ENCODE results near the gene ACE. TPM values are rescaled to one million over a fixed set of nuclear protein-coding genes. Genes with fewer than 3 reads are reported as not detected.

The ACE gene
- polyA plus RNA-seq (2013) = 0.25 and 0.39 TPM in 2 replicates

DNA sequence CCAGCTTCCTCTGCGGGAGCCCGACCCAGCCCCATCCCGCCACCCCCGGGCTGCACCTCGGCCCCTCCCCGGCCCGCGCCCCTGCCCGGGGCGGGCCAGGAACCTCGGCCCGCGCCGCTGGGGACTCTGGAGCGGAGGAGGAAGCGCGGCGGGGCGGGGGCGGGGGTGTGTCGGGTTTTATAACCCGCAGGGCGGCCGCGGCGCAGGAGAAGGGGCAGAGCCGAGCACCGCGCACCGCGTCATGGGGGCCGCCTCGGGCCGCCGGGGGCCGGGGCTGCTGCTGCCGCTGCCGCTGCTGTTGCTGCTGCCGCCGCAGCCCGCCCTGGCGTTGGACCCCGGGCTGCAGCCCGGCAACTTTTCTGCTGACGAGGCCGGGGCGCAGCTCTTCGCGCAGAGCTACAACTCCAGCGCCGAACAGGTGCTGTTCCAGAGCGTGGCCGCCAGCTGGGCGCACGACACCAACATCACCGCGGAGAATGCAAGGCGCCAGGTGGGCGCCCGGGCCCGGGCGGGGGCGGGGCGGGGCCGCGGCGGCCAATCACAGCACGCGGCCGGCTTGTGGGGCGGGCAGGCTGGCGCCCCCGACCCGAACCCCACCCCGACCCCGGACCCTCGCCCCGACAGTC is at the start of gene ACE:
Gene ACE, plus strand, starts transcription at position 208 of the 626 bp plus-strand sequence. Its CDS starts 34 bp downstream, at position 242.
- no peak within 1 kb of the TSS for H2AK5ac ChIP-seq (ENCODE audit: low read length)
- peak within 1 kb of the TSS; percentile 93 for H3K4me2 ChIP-seq (ENCODE audit: low read length)
- no peak within 1 kb of the TSS for H2BK120ac ChIP-seq (ENCODE audit: insufficient read depth, low read length, poor library complexity)
- H3K9ac ChIP-seq (ENCODE audit: low read length) = no peak within 1 kb of the TSS
- H2AFZ ChIP-seq (ENCODE audit: insufficient read depth, low read length, poor library complexity) = peak within 1 kb of the TSS; percentile 17
- no peak within 1 kb of the TSS for H3K18ac ChIP-seq (ENCODE audit: low read length)
- H3K23ac ChIP-seq (ENCODE audit: low read length) = no peak within 1 kb of the TSS
- H3K14ac ChIP-seq (ENCODE audit: low read length) = no peak within 1 kb of the TSS
- H4K8ac ChIP-seq (ENCODE audit: low read depth, low read length) = no peak within 1 kb of the TSS
- peaks cover 4% of the 10 kb centered on the region for H3K27me3 ChIP-seq (ENCODE audit: insufficient read depth, low read length)
- peak within 1 kb of the TSS; percentile 56 for H3K4me3 ChIP-seq (ENCODE audit: low read depth, low read length)
- H2BK12ac ChIP-seq (ENCODE audit: low read length) = no peak within 1 kb of the TSS
- DNase-seq = peak in 1 of 2 donors; percentile 28
- no peaks in the 10 kb centered on the region for H3K79me2 ChIP-seq (ENCODE audit: control insufficient read depth, insufficient read depth, low read length, poor library complexity)
- no peak within 1 kb of the TSS for H4K91ac ChIP-seq (ENCODE audit: low read depth, low read length)
- H3K4me1 ChIP-seq (ENCODE audit: control insufficient read depth in 1 of 2, insufficient read depth in 2 of 2, low read length in 2 of 2) = peaks cover 6 to 8% of the 10 kb centered on the region in 2 experiments
- H3K36me3 ChIP-seq (ENCODE audit: control insufficient read depth in 1 of 2, insufficient read depth in 2 of 2, low read length in 2 of 2) = no peaks in the 10 kb centered on the region
- H4K12ac ChIP-seq (ENCODE audit: low read depth, low read length) = no peak within 1 kb of the TSS
- H3K27ac ChIP-seq (ENCODE audit: low read depth, low read length) = no peak within 1 kb of the TSS
- peaks cover 4% of the 10 kb centered on the region for H3K9me3 ChIP-seq (ENCODE audit: insufficient read depth, low read depth, low read length)
- no peak within 1 kb of the TSS for H2BK5ac ChIP-seq (ENCODE audit: low read depth, low read length, poor library complexity)
- no peaks in the 10 kb centered on the region for H3K79me1 ChIP-seq (ENCODE audit: low read length)
- WGBS (ENCODE audit: extremely low coverage, insufficient coverage, insufficient read length) = no CpG with 5 or more reads among the region's 78 CpGs
- no peak within 1 kb of the TSS for H3K4ac ChIP-seq (ENCODE audit: low read depth, low read length)

DNA sequence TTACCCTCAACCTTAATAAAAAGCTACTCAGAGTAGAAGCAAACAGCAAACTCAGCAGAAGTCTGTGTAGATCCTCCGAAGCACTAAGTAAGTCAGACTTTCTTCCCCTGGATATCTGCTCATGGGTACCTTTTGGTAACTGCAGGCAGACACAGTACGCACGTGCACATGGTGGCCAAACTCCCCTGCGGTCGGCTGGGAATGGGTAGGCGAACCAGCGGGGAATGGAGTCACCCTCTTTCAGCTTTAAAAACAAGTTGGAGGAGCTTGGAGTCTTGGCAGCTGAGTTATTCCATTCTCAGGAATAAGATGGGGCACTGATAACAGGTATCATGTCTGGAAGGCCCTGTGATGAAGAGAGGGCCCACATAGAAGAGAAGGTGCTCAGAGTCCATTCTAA is 47.1 kb upstream of the ACE start:
- no peak overlapping the region for H3K14ac ChIP-seq (ENCODE audit: low read length)
- H3K4ac ChIP-seq (ENCODE audit: low read depth, low read length) = no peak overlapping the region
- no peak overlapping the region for H3K9ac ChIP-seq (ENCODE audit: low read length)
- no peak overlapping the region for H2AFZ ChIP-seq (ENCODE audit: insufficient read depth, low read length, poor library complexity)
- no peak overlapping the region for H2BK120ac ChIP-seq (ENCODE audit: insufficient read depth, low read length, poor library complexity)
- no peak overlapping the region for H2BK12ac ChIP-seq (ENCODE audit: low read length)
- H4K8ac ChIP-seq (ENCODE audit: low read depth, low read length) = no peak overlapping the region
- H3K4me1 ChIP-seq (ENCODE audit: control insufficient read depth in 1 of 2, insufficient read depth in 2 of 2, low read length in 2 of 2) = peaks cover 29 to 40% of the 10 kb centered on the region in 2 experiments
- peaks cover 33% of the 10 kb centered on the region in 2 experiments for H3K36me3 ChIP-seq (ENCODE audit: control insufficient read depth in 1 of 2, insufficient read depth in 2 of 2, low read length in 2 of 2)
- no peak overlapping the region for H3K4me2 ChIP-seq (ENCODE audit: low read length)
- H3K4me3 ChIP-seq (ENCODE audit: low read depth, low read length) = no peak overlapping the region
- no peak overlapping the region for H2AK5ac ChIP-seq (ENCODE audit: low read length)
- no peak overlapping the region for H4K91ac ChIP-seq (ENCODE audit: low read depth, low read length)
- H3K27me3 ChIP-seq (ENCODE audit: insufficient read depth, low read length) = no peaks in the 10 kb centered on the region
- H4K12ac ChIP-seq (ENCODE audit: low read depth, low read length) = no peak overlapping the region
- DNase-seq = no peak
- no peak overlapping the region for H3K18ac ChIP-seq (ENCODE audit: low read length)
- H3K27ac ChIP-seq (ENCODE audit: low read depth, low read length) = no peak overlapping the region
- H2BK5ac ChIP-seq (ENCODE audit: low read depth, low read length, poor library complexity) = no peak overlapping the region
- no peaks in the 10 kb centered on the region for H3K79me2 ChIP-seq (ENCODE audit: control insufficient read depth, insufficient read depth, low read length, poor library complexity)
- H3K9me3 ChIP-seq (ENCODE audit: insufficient read depth, low read depth, low read length) = no peaks in the 10 kb centered on the region
- H3K23ac ChIP-seq (ENCODE audit: low read length) = no peak overlapping the region
- peaks cover 7% of the 10 kb centered on the region for H3K79me1 ChIP-seq (ENCODE audit: low read length)
- WGBS (ENCODE audit: extremely low coverage, insufficient coverage, insufficient read length) = no CpG with 5 or more reads among the region's 7 CpGs

GRCh38 chr17:63430223-63430622 is 46.6 kb upstream of the ACE start:
- no peak overlapping the region for H3K9ac ChIP-seq (ENCODE audit: low read length)
- H3K4me1 ChIP-seq (ENCODE audit: control insufficient read depth in 1 of 2, insufficient read depth in 2 of 2, low read length in 2 of 2) = peaks cover 29 to 40% of the 10 kb centered on the region in 2 experiments
- H4K91ac ChIP-seq (ENCODE audit: low read depth, low read length) = no peak overlapping the region
- no peak overlapping the region for H3K4ac ChIP-seq (ENCODE audit: low read depth, low read length)
- H2BK12ac ChIP-seq (ENCODE audit: low read length) = no peak overlapping the region
- H3K27ac ChIP-seq (ENCODE audit: low read depth, low read length) = no peak overlapping the region
- H3K23ac ChIP-seq (ENCODE audit: low read length) = no peak overlapping the region
- H3K36me3 ChIP-seq (ENCODE audit: control insufficient read depth in 1 of 2, insufficient read depth in 2 of 2, low read length in 2 of 2) = peaks cover 37% of the 10 kb centered on the region in 2 experiments
- no peak overlapping the region for H2AFZ ChIP-seq (ENCODE audit: insufficient read depth, low read length, poor library complexity)
- no peak overlapping the region for H2BK120ac ChIP-seq (ENCODE audit: insufficient read depth, low read length, poor library complexity)
- no peaks in the 10 kb centered on the region for H3K9me3 ChIP-seq (ENCODE audit: insufficient read depth, low read depth, low read length)
- WGBS (ENCODE audit: extremely low coverage, insufficient coverage, insufficient read length) = no CpG with 5 or more reads among the region's 11 CpGs
- no peak overlapping the region for H2AK5ac ChIP-seq (ENCODE audit: low read length)
- no peaks in the 10 kb centered on the region for H3K79me2 ChIP-seq (ENCODE audit: control insufficient read depth, insufficient read depth, low read length, poor library complexity)
- no peaks in the 10 kb centered on the region for H3K27me3 ChIP-seq (ENCODE audit: insufficient read depth, low read length)
- H2BK5ac ChIP-seq (ENCODE audit: low read depth, low read length, poor library complexity) = no peak overlapping the region
- H4K8ac ChIP-seq (ENCODE audit: low read depth, low read length) = no peak overlapping the region
- no peak overlapping the region for H3K4me2 ChIP-seq (ENCODE audit: low read length)
- DNase-seq = no peak
- H3K4me3 ChIP-seq (ENCODE audit: low read depth, low read length) = no peak overlapping the region
- H3K79me1 ChIP-seq (ENCODE audit: low read length) = peaks cover 7% of the 10 kb centered on the region
- H3K18ac ChIP-seq (ENCODE audit: low read length) = no peak overlapping the region
- H4K12ac ChIP-seq (ENCODE audit: low read depth, low read length) = no peak overlapping the region
- no peak overlapping the region for H3K14ac ChIP-seq (ENCODE audit: low read length)

GRCh38 chr17:63431618-63431938 is 45.3 kb upstream of the ACE start:
- H2AK5ac ChIP-seq (ENCODE audit: low read length) = no peak overlapping the region
- no peak overlapping the region for H3K14ac ChIP-seq (ENCODE audit: low read length)
- H3K79me1 ChIP-seq (ENCODE audit: low read length) = peaks cover 7% of the 10 kb centered on the region
- H3K27ac ChIP-seq (ENCODE audit: low read depth, low read length) = peak overlapping the region; percentile 67
- H4K12ac ChIP-seq (ENCODE audit: low read depth, low read length) = no peak overlapping the region
- no peak overlapping the region for H3K23ac ChIP-seq (ENCODE audit: low read length)
- no CpG with 5 or more reads among the region's 7 CpGs for WGBS (ENCODE audit: extremely low coverage, insufficient coverage, insufficient read length)
- H2AFZ ChIP-seq (ENCODE audit: insufficient read depth, low read length, poor library complexity) = no peak overlapping the region
- no peaks in the 10 kb centered on the region for H3K27me3 ChIP-seq (ENCODE audit: insufficient read depth, low read length)
- no peak overlapping the region for H2BK12ac ChIP-seq (ENCODE audit: low read length)
- no peak overlapping the region for H4K8ac ChIP-seq (ENCODE audit: low read depth, low read length)
- H2BK120ac ChIP-seq (ENCODE audit: insufficient read depth, low read length, poor library complexity) = no peak overlapping the region
- no peak overlapping the region for H2BK5ac ChIP-seq (ENCODE audit: low read depth, low read length, poor library complexity)
- peak overlapping the region; percentile 4 for H3K4me2 ChIP-seq (ENCODE audit: low read length)
- no peak overlapping the region for H3K4ac ChIP-seq (ENCODE audit: low read depth, low read length)
- peaks cover 29 to 40% of the 10 kb centered on the region in 2 experiments for H3K4me1 ChIP-seq (ENCODE audit: control insufficient read depth in 1 of 2, insufficient read depth in 2 of 2, low read length in 2 of 2)
- no peak overlapping the region for H3K18ac ChIP-seq (ENCODE audit: low read length)
- no peaks in the 10 kb centered on the region for H3K9me3 ChIP-seq (ENCODE audit: insufficient read depth, low read depth, low read length)
- no peak for DNase-seq
- peaks cover 27 to 30% of the 10 kb centered on the region in 2 experiments for H3K36me3 ChIP-seq (ENCODE audit: control insufficient read depth in 1 of 2, insufficient read depth in 2 of 2, low read length in 2 of 2)
- no peak overlapping the region for H4K91ac ChIP-seq (ENCODE audit: low read depth, low read length)
- H3K79me2 ChIP-seq (ENCODE audit: control insufficient read depth, insufficient read depth, low read length, poor library complexity) = no peaks in the 10 kb centered on the region
- no peak overlapping the region for H3K9ac ChIP-seq (ENCODE audit: low read length)
- no peak overlapping the region for H3K4me3 ChIP-seq (ENCODE audit: low read depth, low read length)
